ENCODE data around the gene BTD. TPM values are rescaled to one million over a fixed set of nuclear protein-coding genes. Genes with fewer than 3 reads are reported as not detected.

BTD gene
- polyA plus RNA-seq, 4 donors = 20.6 to 37.6 (median 30.4) TPM

DNA sequence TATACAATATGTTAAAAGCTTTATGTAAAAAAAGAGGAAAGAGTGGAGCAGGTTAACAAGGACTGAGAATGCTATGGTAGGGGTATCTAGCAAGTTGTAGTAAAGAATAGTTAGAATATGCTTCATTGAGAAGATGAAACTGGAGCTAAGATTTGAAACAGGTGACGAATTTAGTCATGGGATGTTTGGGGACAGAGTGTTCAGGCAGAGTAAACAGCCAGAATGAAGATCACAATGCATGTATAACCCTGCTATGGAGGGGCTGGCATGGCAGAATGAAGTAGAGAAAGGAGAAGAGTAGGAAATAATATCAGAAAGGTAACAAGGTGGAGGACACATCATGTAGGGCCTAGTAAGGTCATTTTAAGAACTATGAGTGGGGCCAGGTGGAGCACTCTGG lies 72.0 kb downstream of the BTD start:
- Histone ChIP-seq H3K9me3 (ENCODE audit: control insufficient read depth in 2 of 2, insufficient read depth in 1 of 2, low read depth in 1 of 2, low read length in 1 of 2) (no peaks in the 10 kb centered on the region), H3K4me1 (ENCODE audit: control insufficient read depth in 3 of 3, insufficient read depth in 2 of 3, low read depth in 1 of 3, low read length in 2 of 3) (no peaks in the 10 kb centered on the region), H3K36me3 (ENCODE audit: control insufficient read depth in 3 of 3, insufficient read depth in 2 of 3, low read depth in 1 of 3, low read length in 3 of 3) (peaks cover 5 to 24% (median 14%) of the 10 kb centered on the region in 3 donors), H3K27me3 (ENCODE audit: control insufficient read depth in 3 of 3, insufficient read depth in 3 of 3, low read length in 3 of 3) (no peaks in the 10 kb centered on the region), H3K27ac (ENCODE audit: low read depth in 1 of 3, low read length in 2 of 3) (no peak overlapping the region), H3K4me3 (ENCODE audit: low read depth in 1 of 3, low read length in 3 of 3) (no peak overlapping the region)
- DNase-seq (no peak), FAIRE-seq (no peak)
- WGBS, 3 donors = 91 to 98% (median 93%) methylated on average over 1 of the region's 1 CpG

DNA sequence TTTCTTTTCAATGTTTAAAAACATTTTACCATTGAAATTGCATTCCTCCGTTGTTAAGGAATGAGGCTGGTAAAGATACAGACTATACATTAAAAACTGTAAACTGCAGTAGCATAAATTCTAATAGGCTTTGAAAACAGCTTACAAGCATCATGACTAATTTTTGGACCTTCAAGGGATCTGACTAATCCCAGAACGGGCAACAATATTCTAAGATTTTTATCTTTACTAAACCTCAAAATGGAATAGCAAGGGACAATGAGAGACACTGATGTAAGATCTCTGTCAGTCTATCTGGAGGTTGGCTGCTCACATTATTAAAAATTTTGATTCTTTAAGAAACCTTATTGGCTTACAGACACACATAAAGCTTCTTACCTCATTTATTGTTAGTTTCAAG lies 74.7 kb downstream of the BTD start:
- 84 to 90% (median 87%) methylated on average over 2 of the region's 2 CpGs for WGBS, 3 donors
- DNase-seq = no peak
- Histone ChIP-seq H3K27me3 (ENCODE audit: control insufficient read depth in 3 of 3, insufficient read depth in 3 of 3, low read length in 3 of 3) (no peaks in the 10 kb centered on the region), H3K4me1 (ENCODE audit: control insufficient read depth in 3 of 3, insufficient read depth in 2 of 3, low read depth in 1 of 3, low read length in 2 of 3) (no peaks in the 10 kb centered on the region), H3K36me3 (ENCODE audit: control insufficient read depth in 3 of 3, insufficient read depth in 2 of 3, low read depth in 1 of 3, low read length in 3 of 3) (peaks cover 11 to 27% (median 13%) of the 10 kb centered on the region in 3 donors), H3K9me3 (ENCODE audit: control insufficient read depth in 2 of 2, insufficient read depth in 1 of 2, low read depth in 1 of 2, low read length in 1 of 2) (no peaks in the 10 kb centered on the region), H3K27ac (ENCODE audit: low read depth in 1 of 3, low read length in 2 of 3) (no peak overlapping the region), H3K4me3 (ENCODE audit: low read depth in 1 of 3, low read length in 3 of 3) (no peak overlapping the region)
- no peak for FAIRE-seq

DNA sequence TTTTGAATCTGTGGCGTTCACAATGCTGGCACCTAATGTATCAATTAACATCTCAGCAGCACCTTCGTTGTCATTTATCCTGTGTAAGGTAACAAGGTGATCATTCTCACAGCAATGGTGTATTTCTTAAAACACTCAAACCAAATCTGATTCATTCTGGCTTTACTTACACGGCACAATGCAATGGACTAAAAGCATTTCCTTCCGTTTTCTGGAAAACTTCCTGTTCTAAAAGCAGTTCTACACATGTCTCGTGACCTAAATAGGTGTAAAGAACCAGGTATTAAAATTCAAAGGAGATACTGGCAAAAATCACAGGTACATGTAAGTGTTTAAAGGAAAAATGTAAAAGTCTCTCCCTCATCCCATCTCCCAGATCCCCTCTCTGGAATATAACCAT lies 77.8 kb downstream of the BTD start:
- FAIRE-seq (no peak), DNase-seq (no peak)
- Histone ChIP-seq H3K9me3 (ENCODE audit: control insufficient read depth in 2 of 2, insufficient read depth in 1 of 2, low read depth in 1 of 2, low read length in 1 of 2) (no peaks in the 10 kb centered on the region), H3K27me3 (ENCODE audit: control insufficient read depth in 3 of 3, insufficient read depth in 3 of 3, low read length in 3 of 3) (no peaks in the 10 kb centered on the region), H3K4me3 (ENCODE audit: low read depth in 1 of 3, low read length in 3 of 3) (no peak overlapping the region), H3K27ac (ENCODE audit: low read depth in 1 of 3, low read length in 2 of 3) (no peak overlapping the region), H3K4me1 (ENCODE audit: control insufficient read depth in 3 of 3, insufficient read depth in 2 of 3, low read depth in 1 of 3, low read length in 2 of 3) (no peaks in the 10 kb centered on the region), H3K36me3 (ENCODE audit: control insufficient read depth in 3 of 3, insufficient read depth in 2 of 3, low read depth in 1 of 3, low read length in 3 of 3) (peaks cover 5 to 15% (median 14%) of the 10 kb centered on the region in 3 donors)
- WGBS, 3 donors = 87 to 96% (median 94%) methylated on average over 5 of the region's 5 CpGs

DNA sequence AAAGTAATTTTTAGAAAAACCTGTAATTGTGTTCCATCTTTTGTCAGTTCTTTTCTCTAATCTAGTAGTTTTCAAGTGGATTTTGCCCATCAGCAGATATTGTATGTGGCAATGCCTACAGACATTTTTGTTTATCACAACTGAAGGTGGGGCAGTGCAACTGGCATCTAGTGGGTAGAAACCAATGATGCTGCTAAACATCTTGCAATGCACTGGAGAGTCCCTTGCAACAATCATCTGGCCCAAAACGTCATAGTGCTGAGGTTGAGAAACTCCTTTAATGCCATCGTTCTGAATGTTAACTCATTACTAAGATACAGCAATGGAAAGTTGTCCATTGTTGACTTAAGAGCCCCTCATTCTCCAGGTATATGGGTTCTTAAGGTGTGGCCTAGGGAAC lies 80.1 kb downstream of the BTD start:
- WGBS, 3 donors = 79 to 92% (median 84%) methylated on average over 2 of the region's 2 CpGs
- no peak for DNase-seq
- Histone ChIP-seq H3K4me3 (ENCODE audit: low read depth in 1 of 3, low read length in 3 of 3) (no peak overlapping the region), H3K36me3 (ENCODE audit: control insufficient read depth in 3 of 3, insufficient read depth in 2 of 3, low read depth in 1 of 3, low read length in 3 of 3) (peaks cover 8 to 14% (median 12%) of the 10 kb centered on the region in 3 donors), H3K4me1 (ENCODE audit: control insufficient read depth in 3 of 3, insufficient read depth in 2 of 3, low read depth in 1 of 3, low read length in 2 of 3) (no peaks in the 10 kb centered on the region), H3K27me3 (ENCODE audit: control insufficient read depth in 3 of 3, insufficient read depth in 3 of 3, low read length in 3 of 3) (no peaks in the 10 kb centered on the region), H3K9me3 (ENCODE audit: control insufficient read depth in 2 of 2, insufficient read depth in 1 of 2, low read depth in 1 of 2, low read length in 1 of 2) (no peaks in the 10 kb centered on the region), H3K27ac (ENCODE audit: low read depth in 1 of 3, low read length in 2 of 3) (no peak overlapping the region)
- no peak for FAIRE-seq

DNA sequence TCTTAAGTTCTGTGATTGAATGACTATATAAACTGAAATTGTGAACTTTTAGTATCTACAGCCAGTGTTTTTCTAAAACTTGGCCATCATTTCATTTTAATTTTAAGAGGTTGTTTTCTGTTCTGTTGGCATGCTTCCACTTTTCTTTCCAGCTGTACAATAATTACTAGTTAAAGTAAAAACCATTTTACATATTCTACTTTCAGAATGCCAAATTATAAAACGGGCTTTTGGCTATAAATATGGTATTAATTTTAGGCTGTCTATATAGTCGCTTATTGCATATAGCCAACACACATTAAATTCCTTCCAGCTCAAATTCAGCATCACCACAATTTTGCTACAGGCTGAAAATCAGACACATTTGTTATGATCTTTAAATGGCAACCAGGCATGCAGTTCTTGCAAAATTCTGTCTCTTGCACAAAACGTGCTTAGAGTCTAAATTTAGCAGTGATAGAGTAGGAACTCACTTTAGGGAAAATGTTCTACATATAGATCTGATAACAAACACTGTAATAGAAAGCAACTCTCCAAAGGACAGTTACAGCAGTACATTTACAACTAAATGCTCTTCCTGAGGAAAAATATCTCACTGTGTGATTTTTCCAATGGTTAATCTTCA lies 81.1 kb downstream of the BTD start:
- WGBS, 3 donors = 48 to 73% (median 72%) methylated on average over 3 of the region's 3 CpGs
- Histone ChIP-seq H3K4me3 (ENCODE audit: low read depth in 1 of 3, low read length in 3 of 3) (no peak overlapping the region), H3K9me3 (ENCODE audit: control insufficient read depth in 2 of 2, insufficient read depth in 1 of 2, low read depth in 1 of 2, low read length in 1 of 2) (no peaks in the 10 kb centered on the region), H3K27me3 (ENCODE audit: control insufficient read depth in 3 of 3, insufficient read depth in 3 of 3, low read length in 3 of 3) (no peaks in the 10 kb centered on the region), H3K4me1 (ENCODE audit: control insufficient read depth in 3 of 3, insufficient read depth in 2 of 3, low read depth in 1 of 3, low read length in 2 of 3) (no peaks in the 10 kb centered on the region), H3K27ac (ENCODE audit: low read depth in 1 of 3, low read length in 2 of 3) (no peak overlapping the region), H3K36me3 (ENCODE audit: control insufficient read depth in 3 of 3, insufficient read depth in 2 of 3, low read depth in 1 of 3, low read length in 3 of 3) (peaks cover 8 to 14% (median 12%) of the 10 kb centered on the region in 3 donors)
- DNase-seq (no peak), FAIRE-seq (no peak)

DNA sequence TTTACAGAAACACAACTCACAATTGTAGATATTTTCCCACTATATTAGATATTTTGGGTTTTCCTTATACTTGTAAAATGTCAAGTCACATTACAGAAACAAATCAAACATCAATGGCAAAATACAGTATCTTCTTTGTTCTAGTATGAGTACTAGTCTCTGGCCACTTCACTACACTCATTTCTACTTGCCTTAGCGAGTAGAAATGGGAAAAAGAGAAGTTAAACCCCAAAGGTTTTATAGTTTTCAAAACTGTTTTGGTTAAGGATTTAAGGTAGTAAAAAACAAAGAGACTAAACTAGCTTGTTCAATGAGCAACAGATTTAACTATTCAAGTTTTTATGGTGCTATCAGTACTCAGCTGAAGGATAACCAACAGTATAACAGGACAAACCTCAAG lies 81.7 kb downstream of the BTD start:
- H3K36me3 ChIP-seq (ENCODE audit: control insufficient read depth in 3 of 3, insufficient read depth in 2 of 3, low read depth in 1 of 3, low read length in 3 of 3) = peaks cover 8 to 14% (median 8%) of the 10 kb centered on the region in 3 donors
- no peak overlapping the region for H3K27ac ChIP-seq (ENCODE audit: low read depth in 1 of 3, low read length in 2 of 3)
- no peaks in the 10 kb centered on the region for H3K27me3 ChIP-seq (ENCODE audit: control insufficient read depth in 3 of 3, insufficient read depth in 3 of 3, low read length in 3 of 3)
- no peaks in the 10 kb centered on the region for H3K4me1 ChIP-seq (ENCODE audit: control insufficient read depth in 3 of 3, insufficient read depth in 2 of 3, low read depth in 1 of 3, low read length in 2 of 3)
- no peak for FAIRE-seq
- no peak for DNase-seq
- H3K4me3 ChIP-seq (ENCODE audit: low read depth in 1 of 3, low read length in 3 of 3) = no peak overlapping the region
- 79 to 94% (median 94%) methylated on average over 1 of the region's 1 CpG for WGBS, 3 donors
- no peaks in the 10 kb centered on the region for H3K9me3 ChIP-seq (ENCODE audit: control insufficient read depth in 2 of 2, insufficient read depth in 1 of 2, low read depth in 1 of 2, low read length in 1 of 2)

DNA sequence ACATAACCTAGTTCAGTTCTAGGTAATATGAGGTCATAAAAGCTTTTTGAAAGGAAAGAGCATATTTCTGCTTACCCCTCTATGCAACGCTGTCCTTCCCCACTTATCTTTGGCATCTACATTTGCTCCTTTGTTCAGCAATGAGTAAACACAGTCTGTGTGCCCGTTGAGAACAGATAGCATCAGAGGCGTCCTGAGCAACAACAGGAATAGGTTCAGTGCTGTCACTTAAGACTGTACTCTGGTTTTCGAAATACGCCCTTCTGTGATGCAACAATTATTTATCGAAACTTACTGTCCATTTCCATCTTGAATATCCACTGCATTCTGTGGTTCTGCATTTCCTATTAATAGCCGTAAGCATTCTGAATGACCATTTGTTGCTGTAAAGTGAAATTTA lies 84.4 kb downstream of the BTD start:
- peaks cover 5 to 16% (median 8%) of the 10 kb centered on the region in 3 donors for H3K36me3 ChIP-seq (ENCODE audit: control insufficient read depth in 3 of 3, insufficient read depth in 2 of 3, low read depth in 1 of 3, low read length in 3 of 3)
- no peak overlapping the region for H3K4me3 ChIP-seq (ENCODE audit: low read depth in 1 of 3, low read length in 3 of 3)
- DNase-seq (no peak), FAIRE-seq (no peak)
- WGBS, 3 donors = 82 to 88% (median 85%) methylated on average over 7 of the region's 7 CpGs
- no peak overlapping the region for H3K27ac ChIP-seq (ENCODE audit: low read depth in 1 of 3, low read length in 2 of 3)
- H3K27me3 ChIP-seq (ENCODE audit: control insufficient read depth in 3 of 3, insufficient read depth in 3 of 3, low read length in 3 of 3) = no peaks in the 10 kb centered on the region
- H3K4me1 ChIP-seq (ENCODE audit: control insufficient read depth in 3 of 3, insufficient read depth in 2 of 3, low read depth in 1 of 3, low read length in 2 of 3) = no peaks in the 10 kb centered on the region
- H3K9me3 ChIP-seq (ENCODE audit: control insufficient read depth in 2 of 2, insufficient read depth in 1 of 2, low read depth in 1 of 2, low read length in 1 of 2) = no peaks in the 10 kb centered on the region

DNA sequence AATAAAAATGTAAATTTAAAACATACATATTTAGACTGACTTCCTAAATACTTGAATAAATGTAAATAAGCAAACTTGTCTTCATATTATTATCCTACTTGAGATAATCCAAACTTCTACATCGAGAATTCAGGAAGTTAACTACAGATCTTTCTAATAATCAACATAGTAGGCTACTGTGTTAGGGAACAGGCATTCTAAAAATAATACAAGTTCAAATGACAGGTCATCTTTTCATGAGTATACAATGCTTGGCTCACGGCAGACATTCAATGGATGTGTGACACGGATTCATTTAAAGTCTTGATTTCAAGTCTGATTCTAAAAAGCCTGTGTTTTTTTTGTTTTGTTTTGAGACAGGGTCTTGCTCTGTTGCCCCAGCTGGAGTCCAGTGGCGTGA lies 88.7 kb downstream of the BTD start:
- DNase-seq = no peak
- no peak for FAIRE-seq
- Histone ChIP-seq H3K27me3 (ENCODE audit: control insufficient read depth in 3 of 3, insufficient read depth in 3 of 3, low read length in 3 of 3) (no peaks in the 10 kb centered on the region), H3K9me3 (ENCODE audit: control insufficient read depth in 2 of 2, insufficient read depth in 1 of 2, low read depth in 1 of 2, low read length in 1 of 2) (no peaks in the 10 kb centered on the region), H3K27ac (ENCODE audit: low read depth in 1 of 3, low read length in 2 of 3) (no peak overlapping the region), H3K4me1 (ENCODE audit: control insufficient read depth in 3 of 3, insufficient read depth in 2 of 3, low read depth in 1 of 3, low read length in 2 of 3) (no peaks in the 10 kb centered on the region), H3K36me3 (ENCODE audit: control insufficient read depth in 3 of 3, insufficient read depth in 2 of 3, low read depth in 1 of 3, low read length in 3 of 3) (peaks cover 4 to 16% (median 7%) of the 10 kb centered on the region in 3 donors), H3K4me3 (ENCODE audit: low read depth in 1 of 3, low read length in 3 of 3) (no peak overlapping the region)
- 81 to 97% (median 92%) methylated on average over 4 of the region's 4 CpGs for WGBS, 3 donors

DNA sequence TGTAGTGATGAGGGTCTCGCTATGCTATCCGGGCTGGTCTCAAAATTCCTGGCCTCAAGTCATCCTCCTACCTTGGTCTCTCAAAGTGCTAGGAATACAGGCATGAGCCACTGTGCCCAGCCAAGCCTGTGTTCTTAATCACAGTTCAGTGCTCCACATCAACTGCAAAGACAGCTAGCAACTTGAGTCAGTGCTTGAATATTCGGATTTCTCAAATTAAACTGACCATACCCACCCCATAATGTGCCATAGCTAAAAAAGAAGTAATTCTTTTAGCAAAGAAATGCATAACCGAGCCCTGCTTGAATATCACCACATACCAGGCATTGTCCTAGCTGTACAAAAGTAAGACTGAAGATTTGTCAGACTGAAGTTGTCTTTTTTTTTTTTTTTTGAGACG lies 89.2 kb downstream of the BTD start:
- FAIRE-seq = no peak
- no peak overlapping the region for H3K4me3 ChIP-seq (ENCODE audit: low read depth in 1 of 3, low read length in 3 of 3)
- no peaks in the 10 kb centered on the region for H3K4me1 ChIP-seq (ENCODE audit: control insufficient read depth in 3 of 3, insufficient read depth in 2 of 3, low read depth in 1 of 3, low read length in 2 of 3)
- no peak overlapping the region for H3K27ac ChIP-seq (ENCODE audit: low read depth in 1 of 3, low read length in 2 of 3)
- WGBS, 3 donors = 92 to 99% (median 94%) methylated on average over 5 of the region's 5 CpGs
- H3K36me3 ChIP-seq (ENCODE audit: control insufficient read depth in 3 of 3, insufficient read depth in 2 of 3, low read depth in 1 of 3, low read length in 3 of 3) = peaks cover 4 to 15% (median 7%) of the 10 kb centered on the region in 3 donors
- no peaks in the 10 kb centered on the region for H3K9me3 ChIP-seq (ENCODE audit: control insufficient read depth in 2 of 2, insufficient read depth in 1 of 2, low read depth in 1 of 2, low read length in 1 of 2)
- no peaks in the 10 kb centered on the region for H3K27me3 ChIP-seq (ENCODE audit: control insufficient read depth in 3 of 3, insufficient read depth in 3 of 3, low read length in 3 of 3)
- no peak for DNase-seq
